MG63 (cell line): ENCODE measurements around the gene SMIM5. TPM values are rescaled to one million over a fixed set of nuclear protein-coding genes. Genes with fewer than 3 reads are reported as not detected.
"Not testable (repeated sequence)": the region's sequence is repeated elsewhere in the genome, so short reads cannot be mapped to it uniquely, and the experiment has no call there.

Source experiments
- DNase-seq: peaks from one replicate; pipeline ENCODE4 v3.0.0-alpha.2; 2020
- H3K27me3 ChIP-seq: fragments of 250-450 bp; sonication (Bioruptor Pico); 2 replicates; pipeline ENCODE4 v1.5.1; 2020; ENCODE audit warnings: mild to moderate bottlenecking, moderate library complexity
- H3K36me3 ChIP-seq: fragments of 250-450 bp; sonication (Bioruptor Pico); 2 replicates; pipeline ENCODE4 v1.5.1; 2020; ENCODE audit warnings: mild to moderate bottlenecking, moderate library complexity
- H3K4me3 ChIP-seq: fragments of 250-450 bp; sonication (Bioruptor Pico); 2 replicates; pipeline ENCODE4 v1.5.1; 2020; ENCODE audit warnings: mild to moderate bottlenecking, moderate library complexity
- H3K9me3 ChIP-seq: fragments of 250-450 bp; sonication (Bioruptor Pico); 2 replicates; pipeline ENCODE4 v1.5.1; 2020; ENCODE audit warnings: mild to moderate bottlenecking, moderate library complexity
- total RNA-seq: library from RNA; depleted of rRNA; stranded (reverse); fragments of >200 nt; shearing (Covaris generic); gene quantifications from 2 replicates; pipeline ENCODE4 v1.2.3, GENCODE V29; 2014; ENCODE audit warnings: low replicate concordance; rRNA removed

Gene SMIM5
- 0.69 TPM in 1 of 2 replicates, not detected in the other for total RNA-seq

- peak; percentile 94 for DNase-seq
- no peak within 1 kb of the TSS for H3K4me3 ChIP-seq
These were observed at the start of gene SMIM5 for GRCh38 chr17:75632863-75633485. Gene SMIM5, plus strand, starts transcription at chr17:75633434. Its CDS starts 6,768 bp downstream, at chr17:75640202.

GRCh38 chr17:75584849-75585175 is 48.4 kb upstream of the SMIM5 start:
- H3K4me3 ChIP-seq = no peak overlapping the region
- H3K27me3 ChIP-seq = no peaks in the 10 kb centered on the region
- H3K9me3 ChIP-seq = no peaks in the 10 kb centered on the region; the same call in 1 of the 2 replicates
- DNase-seq = no peak
- H3K36me3 ChIP-seq = no peaks in the 10 kb centered on the region

More at GRCh38 chr17:75632863-75633485, at the start of gene SMIM5:
- no peaks in the 10 kb centered on the region for H3K27me3 ChIP-seq
- H3K9me3 ChIP-seq = no peaks in the 10 kb centered on the region
- peaks cover 6% of the 10 kb centered on the region for H3K36me3 ChIP-seq

- no peak for DNase-seq
- Histone ChIP-seq H3K36me3 (no peaks in the 10 kb centered on the region), H3K27me3 (no peaks in the 10 kb centered on the region), H3K9me3 (no peaks in the 10 kb centered on the region), H3K4me3 (peak within 1 kb of the TSS; percentile 6; the same call in 1 of the 2 replicates)
These were observed 45.3 kb upstream of the SMIM5 start, which contains the start of gene MYO15B for GRCh38 chr17:75587675-75588595. Gene MYO15B, plus strand, starts transcription at chr17:75587800. Its CDS starts 258 bp downstream, at chr17:75588058.

GRCh38 chr17:75588596-75589011 is 44.6 kb upstream of the SMIM5 start:
- Histone ChIP-seq H3K27me3 (no peaks in the 10 kb centered on the region), H3K9me3 (no peaks in the 10 kb centered on the region), H3K4me3 (peak overlapping the region; percentile 6; the same call in 1 of the 2 replicates), H3K36me3 (no peaks in the 10 kb centered on the region)
- no peak for DNase-seq

GRCh38 chr17:75589012-75589918 is 44.0 kb upstream of the SMIM5 start:
- Histone ChIP-seq H3K36me3 (no peaks in the 10 kb centered on the region), H3K9me3 (no peaks in the 10 kb centered on the region), H3K27me3 (no peaks in the 10 kb centered on the region), H3K4me3 (peak overlapping the region; percentile 52)
- DNase-seq = peak; percentile 93

- DNase-seq = no peak
- Histone ChIP-seq H3K4me3 (peak overlapping the region; percentile 52; the same call in 1 of the 2 replicates), H3K36me3 (no peaks in the 10 kb centered on the region), H3K9me3 (no peaks in the 10 kb centered on the region), H3K27me3 (no peaks in the 10 kb centered on the region)
These were observed 43.3 kb upstream of the SMIM5 start for GRCh38 chr17:75589919-75590303.

GRCh38 chr17:75590314-75590761 is 42.9 kb upstream of the SMIM5 start:
- no peaks in the 10 kb centered on the region for H3K36me3 ChIP-seq
- DNase-seq = no peak
- no peaks in the 10 kb centered on the region for H3K9me3 ChIP-seq
- no peak overlapping the region for H3K4me3 ChIP-seq
- no peaks in the 10 kb centered on the region for H3K27me3 ChIP-seq

GRCh38 chr17:75590849-75591721 is 42.1 kb upstream of the SMIM5 start:
- H3K36me3 ChIP-seq = no peaks in the 10 kb centered on the region
- H3K27me3 ChIP-seq = no peaks in the 10 kb centered on the region; the same call in 1 of the 2 replicates
- H3K4me3 ChIP-seq = no peak overlapping the region
- no peak for DNase-seq
- no peaks in the 10 kb centered on the region for H3K9me3 ChIP-seq

GRCh38 chr17:75591722-75592302 is 41.4 kb upstream of the SMIM5 start:
- Histone ChIP-seq H3K4me3 (no peak overlapping the region), H3K9me3 (no peaks in the 10 kb centered on the region), H3K36me3 (no peaks in the 10 kb centered on the region), H3K27me3 (no peaks in the 10 kb centered on the region; the same call in 1 of the 2 replicates)
- no peak for DNase-seq

- Histone ChIP-seq H3K4me3 (no peak overlapping the region), H3K27me3 (no peaks in the 10 kb centered on the region; the same call in 1 of the 2 replicates), H3K9me3 (no peaks in the 10 kb centered on the region), H3K36me3 (no peaks in the 10 kb centered on the region)
- no peak for DNase-seq
These were observed 40.8 kb upstream of the SMIM5 start for GRCh38 chr17:75592348-75593020.

- H3K36me3 ChIP-seq = not testable (repeated sequence)
These were observed 39.8 kb upstream of the SMIM5 start for GRCh38 chr17:75593430-75593829.

GRCh38 chr17:75594499-75595283 is 38.5 kb upstream of the SMIM5 start:
- no peak overlapping the region for H3K4me3 ChIP-seq
- no peaks in the 10 kb centered on the region; the same call in 1 of the 2 replicates for H3K27me3 ChIP-seq
- no peaks in the 10 kb centered on the region for H3K9me3 ChIP-seq
- no peaks in the 10 kb centered on the region for H3K36me3 ChIP-seq
- DNase-seq = no peak

More at GRCh38 chr17:75593430-75593829, 39.8 kb upstream of the SMIM5 start:
- not testable (repeated sequence) for H3K4me3 ChIP-seq, H3K27me3 ChIP-seq, H3K9me3 ChIP-seq, DNase-seq

GRCh38 chr17:75595284-75595919 is 37.8 kb upstream of the SMIM5 start:
- H3K27me3 ChIP-seq = no peaks in the 10 kb centered on the region; the same call in 1 of the 2 replicates
- DNase-seq = no peak
- H3K9me3 ChIP-seq = no peaks in the 10 kb centered on the region

GRCh38 chr17:75595920-75596313 is 37.3 kb upstream of the SMIM5 start:
- Histone ChIP-seq H3K27me3 (no peaks in the 10 kb centered on the region; the same call in 1 of the 2 replicates), H3K4me3 (no peak overlapping the region), H3K9me3 (no peaks in the 10 kb centered on the region), H3K36me3 (no peaks in the 10 kb centered on the region)
- no peak for DNase-seq

More at GRCh38 chr17:75595284-75595919, 37.8 kb upstream of the SMIM5 start:
- no peaks in the 10 kb centered on the region for H3K36me3 ChIP-seq
- H3K4me3 ChIP-seq = no peak overlapping the region
